Spleen (tissue), 11 donors: Measurements from ENCODE around the gene FBXL17. TPM values are rescaled to one million over a fixed set of nuclear protein-coding genes. Genes with fewer than 3 reads are reported as not detected.

ENCODE experiments used
- DNase-seq: peaks from one replicate; pipeline ENCODE4 v3.0.0-alpha.2; 2020
- H3K27ac ChIP-seq, 8 donors: fragments of 200-600 bp; sonication (generic) in 7 of 8; 1 replicate in 4 of 8; 2 replicates in 4 of 8; pipeline versions ENCODE4 v1.5.0 to v1.8.0; 2016 to 2021; ENCODE audit warnings: inconsistent platforms in 4 of 8, mild to moderate bottlenecking in 4 of 8, moderate library complexity in 1 of 8
- H3K27me3 ChIP-seq, 7 donors: fragments of 200-600 bp; sonication (generic) in 6 of 7; replicated peaks in 1 of 7; 1 replicate in 4 of 7; 2 replicates in 3 of 7; pipeline versions ENCODE4 v1.5.0 to v1.8.0; 2016 to 2021; ENCODE audit warnings: inconsistent platforms in 3 of 7, mild to moderate bottlenecking in 1 of 7
- H3K36me3 ChIP-seq, 6 donors: fragments of 200-600 bp; sonication (generic) in 5 of 6; 1 replicate in 4 of 6; 2 replicates in 2 of 6; pipeline versions ENCODE4 v1.5.0 to v1.8.0; 2016 to 2021; ENCODE audit warnings: inconsistent platforms in 2 of 6
- H3K4me1 ChIP-seq, 6 donors: fragments of 200-600 bp; sonication (generic) in 5 of 6; 1 replicate in 3 of 6; 2 replicates in 3 of 6; pipeline versions ENCODE4 v1.5.0 to v1.8.0; 2016 to 2021; ENCODE audit warnings: inconsistent platforms in 3 of 6
- H3K4me3 ChIP-seq, 8 donors: fragments of 200-600 bp; sonication (generic) in 7 of 8; 1 replicate in 4 of 8; 2 replicates in 4 of 8; pipeline versions ENCODE4 v1.5.0 to v1.8.0; 2016 to 2021; ENCODE audit warnings: inconsistent platforms in 4 of 8, mild to moderate bottlenecking in 4 of 8, moderate library complexity in 2 of 8
- H3K9me3 ChIP-seq, 8 donors: fragments of 200-600 bp; sonication (generic) in 7 of 8; 1 replicate in 4 of 8; 2 replicates in 4 of 8; pipeline versions ENCODE4 v1.5.0 to v1.8.0; 2016 to 2021; ENCODE audit warnings: inconsistent platforms in 4 of 8
- CTCF ChIP-seq, 11 experiments: fragments of 200-600 bp in 7 of 11; fragments of 450-650 bp in 4 of 11; sonication (generic) in 4 of 11; IDR thresholded peaks in 8 of 11; conservative IDR thresholded peaks in 3 of 11; 1 replicate in 7 of 11; 2 replicates in 4 of 11; pipeline versions ENCODE4 v1.4.0 to v1.8.0; 2016 to 2021; ENCODE audit warnings: antibody characterized with exemption in 11 of 11, inconsistent platforms in 4 of 11, mild to moderate bottlenecking in 1 of 11
- POLR2A ChIP-seq, 3 donors: fragments of 450-650 bp; IDR thresholded peaks; one replicate each; pipeline ENCODE4 v1.5.1; 2017; ENCODE audit warnings: antibody characterized with exemption in 3 of 3, mild to moderate bottlenecking in 1 of 3
- POLR2AphosphoS5 ChIP-seq, 3 donors: sonication (generic); formaldehyde crosslinking; IDR thresholded peaks; one replicate each; pipeline ENCODE4 v1.5.1; 2017; ENCODE audit warnings: antibody characterized with exemption in 3 of 3
- WGBS, 5 donors: extraction: QIAGEN DNeasy Blood & Tissue Kit in 3 of 5; methylation state at CpG; one replicate each; pipeline versions ENCODE4 v1.1.5 to v1.1.7; 2013 to 2018; 5-methylcytosine and 5-hydroxymethylcytosine counted together
- intact Hi-C: fragments of 100-400 bp; cut with DNase I; formaldehyde crosslinking; loops from one replicate; pipeline ENCODE4 v1.15.0; 2023; ENCODE audit warnings: low total_unique reads
- polyA plus RNA-seq, 3 donors: library from polyadenylated mRNA; stranded (reverse); fragments of 200-250 nt; gene quantifications; one replicate each; pipeline ENCODE4 v1.2.1, GENCODE V29; 2013
- total RNA-seq, 7 donors: library from RNA; depleted of rRNA in 3 of 7; stranded (reverse); fragments of >200 nt in 3 of 7; fragmentation: NEBNext Ultra II Directional in 4 of 7; extraction: Animal tissue kit (Norgen Biotek cat#: 25700) in 4 of 7; gene quantifications; one replicate each; pipeline versions ENCODE4 v1.1.0 to v1.2.1, GENCODE V29; 2016 to 2021
- donor health status: healthy with polysubstance abuse.
- donor health status: DM: no; HTN: no; CAD: no; lungs with moderate emphysema.
- donor health status: DM: no; HTN: no; CAD: no.
- donor health status: Bipolar disorder and iron deficiency.
- donor health status: healthy.
- donor health status: DM: no; HTN: no; CAD: no.
- donor health status: DM: yes; HTN: yes; CAD: no.

Gene FBXL17
- total and polyA plus RNA-seq, 10 donors, result 5.1 to 39.9 (median 21.8) TPM

DNA sequence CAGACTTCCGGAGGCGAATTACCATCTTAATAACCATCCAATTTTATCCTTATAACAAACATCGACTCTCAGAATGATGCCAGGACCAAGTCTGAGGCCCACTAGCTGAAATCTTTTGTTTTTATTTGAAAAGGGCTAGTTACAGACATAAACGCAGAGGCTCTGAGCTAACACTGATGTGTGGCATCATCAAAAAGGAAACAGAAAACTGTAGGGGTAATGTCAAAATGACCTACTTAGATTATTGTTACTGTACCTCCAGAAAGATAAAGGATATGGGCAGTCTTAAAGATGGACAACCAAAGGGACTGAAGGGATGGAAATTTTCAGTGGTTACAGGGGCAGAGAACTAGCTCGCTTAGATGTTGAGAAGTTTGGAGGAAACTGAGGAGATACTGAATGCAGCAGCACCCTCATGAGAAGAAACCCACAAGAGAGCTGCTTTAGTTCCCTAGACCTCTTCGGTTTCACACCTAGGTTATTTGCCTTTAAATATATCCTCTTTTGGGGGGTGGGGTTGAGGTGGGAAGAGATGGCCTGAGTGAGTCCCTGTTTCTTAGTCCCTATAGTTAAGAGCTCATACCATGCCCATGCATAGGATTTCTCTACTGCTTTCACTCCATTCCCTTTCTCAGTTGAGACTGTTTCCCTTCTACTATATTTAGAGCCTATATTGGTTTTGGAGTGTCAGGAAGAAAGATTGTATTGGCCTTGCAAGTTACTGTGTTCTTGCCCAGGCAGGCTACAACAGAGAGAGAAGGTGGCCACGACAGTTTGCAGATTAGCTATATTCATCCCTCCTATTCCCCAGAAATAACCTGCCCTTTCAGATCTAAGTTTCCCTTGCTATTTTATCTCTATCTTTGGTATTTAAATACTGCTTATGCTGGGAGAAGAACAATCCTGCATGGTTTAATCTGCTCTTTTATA is 390.8 kb downstream of the FBXL17 start:
- H3K4me3 ChIP-seq, result no peak overlapping the region
- peaks cover 0 to 7% (median 0%) of the 10 kb centered on the region in 6 donors for H3K4me1 ChIP-seq
- no peak for DNase-seq
- intact Hi-C loops, result no loop called here
- no peaks in the 10 kb centered on the region for H3K27me3 ChIP-seq
- H3K27ac ChIP-seq, result peak overlapping the region in 2 of 8 donors; percentile 16 to 25
- TF ChIP-seq POLR2AphosphoS5 (IDR thresholded peaks at IDR 0.05) (no peak), CTCF (IDR thresholded peaks at IDR 0.05 in 8 of 11, conservative IDR thresholded peaks at IDR 0.05 in 3 of 11) (no peak), POLR2A (IDR thresholded peaks at IDR 0.05) (no peak)
- H3K9me3 ChIP-seq, result no peaks in the 10 kb centered on the region
- H3K36me3 ChIP-seq, result no peaks in the 10 kb centered on the region
- WGBS, 5 donors, result 81 to 85% (median 82%) methylated on average over 7 of the region's 7 CpGs

GRCh38 chr5:107985144-107985543 is 396.8 kb downstream of the FBXL17 start:
- intact Hi-C loops, result no loop called here
- DNase-seq, result no peak
- H3K27me3 ChIP-seq, result no peaks in the 10 kb centered on the region
- no peak for TF ChIP-seq POLR2A (IDR thresholded peaks at IDR 0.05)
- no peak for TF ChIP-seq POLR2AphosphoS5 (IDR thresholded peaks at IDR 0.05)
- no peak for TF ChIP-seq CTCF (IDR thresholded peaks at IDR 0.05 in 8 of 11, conservative IDR thresholded peaks at IDR 0.05 in 3 of 11)
- H3K9me3 ChIP-seq, result no peaks in the 10 kb centered on the region
- no peak overlapping the region for H3K27ac ChIP-seq
- no peaks in the 10 kb centered on the region for H3K36me3 ChIP-seq
- H3K4me3 ChIP-seq, result no peak overlapping the region
- peaks cover 0 to 6% (median 0%) of the 10 kb centered on the region in 6 donors for H3K4me1 ChIP-seq

DNA sequence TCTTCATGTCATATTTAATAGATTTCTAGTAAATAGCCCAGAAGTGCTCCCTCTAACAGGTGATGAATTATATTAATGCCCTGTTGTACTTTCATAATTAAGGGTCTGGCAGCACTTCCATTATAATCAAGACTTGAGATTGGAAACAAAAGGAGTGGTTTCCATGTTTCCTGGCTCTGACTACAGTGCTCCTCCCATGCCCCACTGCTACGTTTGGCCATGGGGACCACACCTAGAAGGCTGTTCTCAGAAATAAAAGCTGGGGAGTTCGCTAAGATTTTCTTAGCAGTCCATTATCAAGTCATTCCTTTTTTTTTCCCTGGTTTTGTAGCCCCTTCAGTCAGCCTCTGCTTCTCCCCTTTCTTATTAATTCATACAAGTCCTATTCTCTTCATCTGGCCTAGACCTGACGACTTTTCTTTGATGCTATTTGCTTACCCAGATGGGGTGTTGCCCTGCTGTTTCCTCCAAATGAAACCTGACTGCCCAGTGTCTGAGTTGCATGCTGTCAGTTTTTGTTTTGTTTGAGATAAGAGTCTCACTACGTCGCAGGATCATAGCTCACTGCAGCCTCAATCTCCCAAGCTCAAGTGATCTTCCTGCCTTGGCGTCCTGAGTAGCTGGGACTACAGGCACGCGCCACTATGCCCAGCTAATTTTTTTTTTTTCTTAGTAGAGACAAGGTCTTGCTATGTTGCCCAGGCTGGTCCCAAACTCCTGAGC is 399.0 kb downstream of the FBXL17 start:
- H3K27ac ChIP-seq, result peak overlapping the region in 1 of 8 donors; percentile 10
- WGBS, 5 donors, result 83 to 88% (median 87%) methylated on average over 8 of the region's 8 CpGs
- H3K27me3 ChIP-seq, result no peaks in the 10 kb centered on the region
- no peaks in the 10 kb centered on the region for H3K9me3 ChIP-seq
- no peaks in the 10 kb centered on the region for H3K36me3 ChIP-seq
- no peak for DNase-seq
- no peak for TF ChIP-seq POLR2AphosphoS5 (IDR thresholded peaks at IDR 0.05)
- TF ChIP-seq CTCF (IDR thresholded peaks at IDR 0.05 in 8 of 11, conservative IDR thresholded peaks at IDR 0.05 in 3 of 11), result no peak
- no peak for TF ChIP-seq POLR2A (IDR thresholded peaks at IDR 0.05)
- intact Hi-C loops, result no loop called here
- no peak overlapping the region for H3K4me3 ChIP-seq
- H3K4me1 ChIP-seq, result peaks cover 0 to 10% (median 0%) of the 10 kb centered on the region in 6 donors
